Heart left ventricle (tissue), 16 donors: Measurements from ENCODE around the gene SLC38A10. TPM values are rescaled to one million over a fixed set of nuclear protein-coding genes. Genes with fewer than 3 reads are reported as not detected.
A peak's percentile ranks its signal among the peaks of the same experiment; 100 is the strongest.

ENCODE experiments used
- ATAC-seq, 4 donors: fragments of 200-7000 bp; cut with Tn5 transposase; one replicate each; pipeline ENCODE4 v1.9.1; 2020 to 2022; ENCODE audit warnings: moderate library complexity in 4 of 4, mild to moderate bottlenecking in 3 of 4, moderate number of reproducible peaks in 1 of 4
- DNase-seq, 5 donors: peaks; one replicate each; pipeline ENCODE4 v3.0.0-alpha.2; 2020
- H3K27ac ChIP-seq, 12 donors: fragments of 200-600 bp; sonication (generic) in 4 of 12; one replicate each; pipeline versions ENCODE4 v1.5.0 to v1.8.0; 2016 to 2022; ENCODE audit warnings: mild to moderate bottlenecking in 2 of 12
- H3K27me3 ChIP-seq, 9 donors: fragments of 200-600 bp; sonication (generic) in 2 of 9; one replicate each; pipeline versions ENCODE4 v1.5.1 to v1.8.0; 2016 to 2022; ENCODE audit warnings: mild to moderate bottlenecking in 3 of 9
- H3K36me3 ChIP-seq, 9 donors: fragments of 200-600 bp; sonication (generic) in 2 of 9; one replicate each; pipeline versions ENCODE4 v1.5.0 to v1.8.0; 2018 to 2022; ENCODE audit warnings: mild to moderate bottlenecking in 2 of 9
- H3K4me1 ChIP-seq, 12 donors: fragments of 200-600 bp; sonication (generic) in 4 of 12; one replicate each; pipeline versions ENCODE4 v1.5.0 to v1.8.0; 2016 to 2022; ENCODE audit warnings: mild to moderate bottlenecking in 3 of 12
- H3K4me3 ChIP-seq, 12 donors: fragments of 200-600 bp; sonication (generic) in 4 of 12; one replicate each; pipeline versions ENCODE4 v1.5.0 to v1.8.0; 2017 to 2022; ENCODE audit warnings: mild to moderate bottlenecking in 9 of 12, moderate library complexity in 4 of 12
- H3K9me3 ChIP-seq, 12 donors: fragments of 200-600 bp; sonication (generic) in 4 of 12; one replicate each; pipeline versions ENCODE4 v1.5.0 to v1.8.0; 2016 to 2022; ENCODE audit warnings: mild to moderate bottlenecking in 1 of 12
- CTCF ChIP-seq, 12 donors: fragments of 200-600 bp; sonication (generic) in 4 of 12; IDR thresholded peaks; one replicate each; pipeline versions ENCODE4 v1.5.0 to v1.8.0; 2018 to 2022; ENCODE audit warnings: antibody characterized with exemption in 12 of 12, mild to moderate bottlenecking in 5 of 12
- POLR2A ChIP-seq, 2 donors: fragments of 450-650 bp; IDR thresholded peaks; one replicate each; pipeline ENCODE4 v1.6.1; 2017; ENCODE audit warnings: antibody characterized with exemption in 2 of 2, mild to moderate bottlenecking in 2 of 2, moderate library complexity in 2 of 2
- WGBS, 4 donors: extraction: QIAGEN DNeasy Blood & Tissue Kit in 2 of 4; methylation state at CpG; one replicate each; pipeline versions ENCODE4 v1.1.5 to v1.1.7; 2013 to 2018; 5-methylcytosine and 5-hydroxymethylcytosine counted together
- intact Hi-C, 10 donors: fragments of 100-400 bp; cut with DNase I; formaldehyde crosslinking; loops; one replicate each; pipeline versions ENCODE4 v1.11.1 to v1.14.2; 2022
- polyA plus RNA-seq, 2 donors: library from polyadenylated mRNA; stranded (reverse); fragments of 200-250 nt; gene quantifications; one replicate each; pipeline ENCODE4 v1.2.3, GENCODE V29; 2013
- total RNA-seq, 9 donors: library from RNA; depleted of rRNA in 2 of 9; stranded (reverse); fragments of >200 nt in 2 of 9; fragmentation: NEBNext Ultra II Directional in 3 of 9; extraction: Animal tissue kit (Norgen Biotek cat#: 25700) in 3 of 9; gene quantifications; one replicate each; pipeline versions ENCODE4 v1.1.0 to v1.2.4, GENCODE V29; 2016 to 2023
- donor health status: ischemic (EF 13 %, LVEDD 7.1; RV severe dilation, severe dysfunction).
- donor health status: healthy with polysubstance abuse.
- donor health status: DM: no; HTN: yes; CAD: no.
- donor health status: DM: no; HTN: no; CAD: no.
- donor health status: ischemic (EF 25% LVEDD 6.9; RV normal size, moderate dysfunction).
- donor health status: ischemic (EF 25% LVEDD 5.7; RV mildly dilated, moderate dysfunction).
- donor health status: healthy.
- donor health status: DM: yes; HTN: yes; CAD: no.
- donor health status: ischemic (EF 35%, LVEDD 5.7; RV mildly dilated, moderate dysfunction).
- donor health status: nonischemic (EF 11% LVEDD 7.7; RV severe dilation, severe dysfunction).
- donor health status: DM: yes; HTN: yes; CAD: no.
- donor health status: PGD.
- donor health status: ischemic (EF 29% LVEDD 5.4; RV normal size, mild dysfunction).
- donor health status: nonischemic (EF 23%, LVEDD 6.1; RV moderate dilation, normal function).

Gene SLC38A10
- total and polyA plus RNA-seq, 11 donors = 27.4 to 67.7 (median 46.7) TPM

DNA sequence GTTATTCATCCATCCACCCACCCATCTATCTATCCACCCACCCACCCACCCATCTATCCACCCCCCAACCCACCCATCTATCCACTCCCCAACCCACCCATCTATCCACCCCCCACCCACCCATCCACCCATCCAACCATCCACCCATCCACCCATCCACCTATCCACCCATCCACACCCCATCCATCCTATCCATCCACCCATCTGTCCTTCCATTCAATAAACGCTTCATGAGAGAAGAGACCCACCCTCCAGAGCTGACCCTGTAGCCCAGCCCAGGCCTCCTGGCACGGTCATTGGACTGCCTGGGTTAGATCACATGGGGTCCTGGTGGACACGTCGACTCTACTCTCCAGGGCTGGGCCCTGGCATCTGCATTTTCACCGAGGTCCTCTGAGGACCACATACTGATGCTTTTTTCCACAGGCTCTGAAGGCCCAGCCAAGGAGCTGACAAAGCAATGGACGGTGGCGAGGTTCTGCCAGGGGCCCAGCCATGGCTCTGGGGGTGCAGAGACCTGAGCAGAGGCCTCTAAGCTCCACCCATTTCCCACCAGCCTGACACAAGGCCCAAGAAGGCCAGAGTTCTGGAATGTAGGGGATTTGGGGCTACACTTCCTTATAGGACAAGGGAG lies 41.3 kb upstream of the SLC38A10 start:
- TF ChIP-seq POLR2A (IDR thresholded peaks at IDR 0.05) = no peak
- TF ChIP-seq CTCF (IDR thresholded peaks at IDR 0.05) = no peak
- peak in 1 of 5 donors; percentile 23 for DNase-seq
- WGBS, 4 donors = 90 to 97% (median 96%) methylated on average over 5 to 7 of the region's 7 CpGs

DNA sequence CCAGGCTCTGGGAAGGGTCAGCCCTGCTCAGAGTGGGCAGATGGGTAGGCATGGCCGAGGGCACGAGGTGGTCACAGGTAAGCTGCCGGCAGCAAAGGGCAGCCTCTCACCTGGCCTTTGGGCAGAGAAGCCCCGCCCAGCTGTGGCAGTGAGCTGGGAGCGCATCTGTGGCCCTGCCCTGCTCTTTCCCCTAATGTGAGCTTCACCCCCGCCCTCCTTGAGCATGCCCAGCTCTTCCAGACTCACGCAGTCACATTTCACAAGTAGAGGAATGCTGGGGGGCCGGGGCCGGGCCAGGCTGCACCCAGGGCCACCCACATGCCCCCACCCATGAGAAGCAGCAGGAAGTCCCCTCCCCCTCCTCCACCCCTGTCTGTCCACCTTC lies 40.7 kb upstream of the SLC38A10 start:
- DNase-seq = peak in 1 of 5 donors; percentile 18
- Histone ChIP-seq H3K9me3 (no peaks in the 10 kb centered on the region), H3K27ac (no peak overlapping the region), H3K36me3 (no peaks in the 10 kb centered on the region), H3K4me1 (peaks cover 0 to 47% (median 28%) of the 10 kb centered on the region in 12 donors), H3K27me3 (peaks cover 0 to 4% (median 0%) of the 10 kb centered on the region in 9 donors), H3K4me3 (no peak overlapping the region)
- no peak for ATAC-seq
- intact Hi-C loops = no loop called here
- 89 to 93% (median 91%) methylated on average over 5 to 9 of the region's 9 CpGs for WGBS, 4 donors
- TF ChIP-seq CTCF (IDR thresholded peaks at IDR 0.05) = no peak
- TF ChIP-seq POLR2A (IDR thresholded peaks at IDR 0.05) = no peak

More for the DNA sequence above, 41.3 kb upstream of the SLC38A10 start:
- Histone ChIP-seq H3K27me3 (peaks cover 0 to 10% (median 0%) of the 10 kb centered on the region in 9 donors), H3K4me1 (peaks cover 4 to 54% (median 29%) of the 10 kb centered on the region in 12 donors), H3K9me3 (no peaks in the 10 kb centered on the region), H3K36me3 (no peaks in the 10 kb centered on the region), H3K4me3 (no peak overlapping the region), H3K27ac (no peak overlapping the region)
- ATAC-seq = no peak
- intact Hi-C loops = no loop called here

DNA sequence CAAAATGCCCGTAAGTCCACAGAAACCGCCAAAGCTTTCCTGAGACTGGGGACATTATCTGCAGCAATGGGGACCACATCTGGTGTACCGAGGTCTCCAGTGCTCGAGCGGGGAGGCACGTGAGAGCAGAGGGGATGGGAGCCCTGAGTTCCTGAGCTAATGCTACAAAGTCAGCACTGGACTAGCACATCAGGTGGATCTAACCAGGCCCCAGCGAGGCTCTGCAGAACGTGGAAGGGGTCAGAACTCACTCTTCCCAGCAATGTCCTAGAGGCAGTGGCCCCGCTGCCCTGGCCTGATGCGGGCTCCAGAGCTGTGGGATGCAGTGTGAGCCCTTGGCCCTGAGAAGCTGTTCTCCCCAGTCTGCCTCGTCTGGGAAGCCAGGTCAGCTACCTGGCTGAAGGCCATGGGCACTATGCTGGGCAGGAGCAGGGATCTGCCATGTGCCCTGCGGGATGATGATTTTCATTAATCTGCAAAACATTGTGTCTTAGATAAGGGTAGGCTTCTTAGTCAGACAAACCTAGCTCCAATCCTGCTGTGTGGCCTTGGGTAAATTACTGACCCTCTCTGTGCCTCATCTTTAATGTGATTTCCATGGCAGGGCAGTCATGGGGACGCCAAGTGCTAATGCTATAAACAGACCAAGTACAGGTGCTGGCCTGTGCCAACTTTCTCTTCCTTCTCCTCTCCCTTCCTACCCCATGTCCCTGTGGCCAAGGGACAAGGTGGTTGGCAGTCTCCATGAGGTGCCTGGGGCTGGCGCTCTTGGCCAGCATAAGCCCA lies 40.1 kb upstream of the SLC38A10 start:
- no peaks in the 10 kb centered on the region for H3K9me3 ChIP-seq
- DNase-seq = peak in 2 of 5 donors; percentile 14 to 23
- H3K27me3 ChIP-seq = no peaks in the 10 kb centered on the region
- H3K4me3 ChIP-seq = no peak overlapping the region
- TF ChIP-seq CTCF (IDR thresholded peaks at IDR 0.05) = no peak
- no peak for TF ChIP-seq POLR2A (IDR thresholded peaks at IDR 0.05)
- H3K27ac ChIP-seq = no peak overlapping the region
- intact Hi-C loops = no loop called here
- no peaks in the 10 kb centered on the region for H3K36me3 ChIP-seq
- ATAC-seq = no peak
- peaks cover 0 to 45% (median 24%) of the 10 kb centered on the region in 12 donors for H3K4me1 ChIP-seq
- 80 to 84% (median 83%) methylated on average over 11 to 14 of the region's 14 CpGs for WGBS, 4 donors

DNA sequence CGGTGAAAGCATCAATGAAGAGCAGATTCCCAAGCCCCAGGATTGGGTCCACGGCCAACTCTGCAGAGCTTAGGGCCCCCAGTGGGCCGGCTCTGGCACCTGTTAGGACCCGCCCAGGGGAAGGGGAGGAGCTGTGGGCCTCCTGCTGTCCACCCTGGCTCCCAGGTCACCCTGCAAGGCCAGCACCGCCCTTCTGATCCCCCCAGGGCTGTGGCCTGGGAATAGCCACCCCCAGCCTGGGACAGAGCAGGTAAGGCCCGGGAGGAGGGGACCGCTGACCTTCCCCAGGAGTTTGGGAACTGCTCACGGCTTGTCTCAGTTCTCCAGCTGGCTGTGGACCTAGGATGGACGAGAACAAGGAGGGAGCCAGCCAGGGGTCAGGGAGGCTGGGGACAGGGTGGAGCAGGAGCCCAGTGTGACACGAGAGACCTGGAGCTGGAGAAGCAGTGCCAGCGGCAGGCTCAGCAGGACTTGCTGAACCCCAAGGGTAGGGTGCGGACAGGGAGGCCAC lies 39.3 kb upstream of the SLC38A10 start:
- Histone ChIP-seq H3K27ac (no peak overlapping the region), H3K4me3 (no peak overlapping the region), H3K27me3 (no peaks in the 10 kb centered on the region), H3K36me3 (no peaks in the 10 kb centered on the region), H3K4me1 (peaks cover under 1 to 46% (median 27%) of the 10 kb centered on the region in 12 donors), H3K9me3 (no peaks in the 10 kb centered on the region)
- ATAC-seq (no peak), DNase-seq (peak in 2 of 5 donors; percentile 19 to 49)
- intact Hi-C loops = no loop called here
- 67 to 83% (median 74%) methylated on average over 2 to 12 of the region's 12 CpGs for WGBS, 4 donors
- no peak for TF ChIP-seq CTCF (IDR thresholded peaks at IDR 0.05)
